GM18520 (cell line): ENCODE measurements around the gene SDR9C7.
"Not testable (repeated sequence)": the region's sequence is repeated elsewhere in the genome, so short reads cannot be mapped to it uniquely, and the experiment has no call there.

ENCODE experiments used
- ATAC-seq: cut with Tn5 transposase; IDR thresholded peaks from one replicate; pipeline ENCODE4 v1.9.1; 2021; ENCODE audit not compliant: unreplicated experiment

SDR9C7 gene

DNA sequence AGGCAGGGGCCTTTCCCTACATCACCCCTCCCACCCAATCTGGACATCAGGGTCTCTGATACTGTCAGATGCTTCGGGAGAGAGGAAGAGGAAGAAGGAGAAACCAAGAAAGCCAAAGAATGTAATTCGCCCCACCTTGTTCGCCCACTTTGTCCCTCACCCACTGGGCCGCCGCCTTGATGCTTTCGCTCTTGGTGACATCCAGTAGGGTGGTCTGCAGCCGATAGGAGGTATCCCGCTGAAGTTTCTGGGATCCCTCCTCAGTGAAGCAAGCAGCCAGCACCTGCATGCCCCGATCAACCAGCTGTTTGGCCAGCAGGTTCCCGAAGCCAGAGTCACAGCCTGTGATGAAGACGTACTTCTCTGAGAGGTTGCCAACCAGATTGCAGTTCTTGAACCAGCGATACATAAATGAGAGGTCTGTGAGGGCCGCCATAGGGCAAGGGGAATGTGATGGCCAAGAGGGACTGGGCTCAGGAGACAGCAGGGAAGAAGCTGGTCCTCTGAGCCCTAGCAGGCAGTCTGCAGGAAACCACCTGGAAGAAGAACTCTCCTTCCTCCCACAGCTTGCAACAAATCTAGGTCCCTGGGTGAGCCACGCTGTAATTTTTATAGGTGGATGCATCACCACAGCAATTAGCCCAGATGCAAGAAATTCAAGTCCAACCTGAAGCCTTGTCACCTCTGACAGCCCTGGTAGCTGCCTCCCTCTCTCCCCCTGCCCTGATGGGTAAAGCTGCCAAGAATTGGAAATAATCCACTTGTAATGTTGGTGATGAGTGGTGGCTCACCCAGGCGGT is at the start of gene SDR9C7:
Gene SDR9C7, minus strand, starts transcription at position 583 of the 800 bp plus-strand sequence. Its CDS starts 147 bp downstream, at position 436.
- no peak for ATAC-seq

DNA sequence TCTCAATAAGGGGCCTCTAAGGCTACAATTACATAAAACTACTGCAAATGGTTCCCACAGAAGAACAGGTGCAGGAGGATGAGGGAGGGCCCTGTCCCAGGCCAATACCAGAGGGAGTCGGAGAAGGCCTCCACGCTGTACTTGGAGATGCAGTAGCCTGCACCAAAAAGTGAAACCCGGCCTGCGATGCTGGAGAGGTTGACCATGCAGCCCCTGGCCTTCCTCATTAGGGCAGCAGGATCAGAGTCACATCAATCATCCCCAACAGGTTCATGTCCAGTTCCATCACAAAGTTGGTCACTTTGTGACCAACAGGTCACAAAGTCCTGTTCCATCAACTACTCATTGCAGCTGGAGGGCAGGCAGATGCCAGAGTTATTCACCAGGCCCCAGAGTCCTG is 49.2 kb upstream of the SDR9C7 start:
- no peak for ATAC-seq

- not testable (repeated sequence) for ATAC-seq
These were observed 48.5 kb upstream of the SDR9C7 start for GRCh38 chr12:56982578-56983236.

- ATAC-seq: no peak
These were observed 46.8 kb upstream of the SDR9C7 start for GRCh38 chr12:56980941-56981530.

DNA sequence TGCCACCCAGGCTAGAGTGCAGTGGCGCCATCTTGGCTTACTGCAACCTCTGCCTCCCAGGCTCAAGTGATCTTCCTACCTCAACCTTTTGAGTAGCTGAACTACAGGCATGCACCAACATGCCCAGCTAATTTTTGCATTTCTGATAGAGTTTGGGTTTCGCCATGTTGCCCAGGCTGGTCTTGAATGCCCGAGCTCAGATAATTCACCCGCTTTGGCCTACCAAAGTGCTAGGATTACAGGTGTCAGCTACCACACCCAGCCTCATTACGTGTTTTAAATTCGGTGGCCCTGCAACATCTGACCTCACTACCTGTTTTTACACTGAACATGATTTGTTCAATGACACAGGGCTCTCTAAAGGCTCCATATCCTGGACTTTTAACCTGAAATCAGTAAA is 46.1 kb upstream of the SDR9C7 start:
- no peak for ATAC-seq

DNA sequence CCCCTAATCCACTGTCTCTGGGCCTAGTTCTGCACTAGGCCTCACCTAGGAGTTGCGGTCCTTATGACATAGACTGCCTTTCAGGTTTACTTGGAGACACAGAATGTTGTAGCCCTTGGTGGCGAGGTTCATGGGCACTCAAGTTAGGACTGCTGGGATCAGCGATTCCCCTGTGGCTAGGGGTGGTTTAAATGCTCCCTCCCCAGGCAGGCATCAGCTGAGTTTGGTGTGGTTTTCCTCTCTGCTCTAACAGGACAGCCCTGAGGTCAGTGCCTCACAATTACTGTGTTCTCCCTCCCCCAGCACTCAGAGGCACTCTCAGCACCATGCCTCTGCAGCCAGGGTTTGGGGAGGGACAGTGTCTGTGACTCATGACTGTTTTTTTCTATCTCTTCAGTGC is 45.4 kb upstream of the SDR9C7 start:
- no peak for ATAC-seq

DNA sequence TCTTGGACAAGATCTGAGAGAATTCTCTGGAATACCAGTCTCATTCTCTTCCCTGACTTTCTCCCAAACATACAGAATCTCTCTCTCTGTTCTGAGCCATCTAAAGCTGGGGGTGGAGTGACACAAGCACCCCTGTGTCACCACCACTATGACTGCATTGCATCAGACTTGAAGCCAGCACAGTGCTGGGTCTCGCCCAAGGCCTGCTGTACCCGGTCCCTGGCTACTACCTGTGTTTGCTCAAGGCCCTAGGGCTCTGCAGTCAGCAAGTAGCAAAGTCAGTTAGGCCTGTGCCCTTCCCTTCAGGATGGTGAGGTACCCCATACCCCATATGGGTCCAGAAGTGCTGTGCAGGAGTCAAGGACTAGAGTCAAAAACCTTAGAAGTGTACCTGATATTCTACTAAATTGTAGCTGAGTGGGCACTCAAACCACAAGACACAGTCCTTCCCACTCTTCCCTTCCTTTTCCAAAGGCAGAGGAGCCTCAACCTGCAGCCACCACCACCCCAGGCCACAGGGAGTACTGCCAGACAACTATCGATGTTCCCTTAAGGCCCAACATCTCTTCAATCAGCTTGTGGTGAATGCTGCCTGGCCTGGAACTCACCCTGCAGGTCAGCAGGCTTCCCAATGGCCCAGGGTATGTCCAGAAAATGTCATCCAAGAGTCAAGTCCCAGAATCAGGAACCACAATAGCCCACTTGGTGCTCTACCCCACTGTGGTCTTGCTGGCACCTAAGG is 44.4 kb upstream of the SDR9C7 start:
- ATAC-seq: no peak

DNA sequence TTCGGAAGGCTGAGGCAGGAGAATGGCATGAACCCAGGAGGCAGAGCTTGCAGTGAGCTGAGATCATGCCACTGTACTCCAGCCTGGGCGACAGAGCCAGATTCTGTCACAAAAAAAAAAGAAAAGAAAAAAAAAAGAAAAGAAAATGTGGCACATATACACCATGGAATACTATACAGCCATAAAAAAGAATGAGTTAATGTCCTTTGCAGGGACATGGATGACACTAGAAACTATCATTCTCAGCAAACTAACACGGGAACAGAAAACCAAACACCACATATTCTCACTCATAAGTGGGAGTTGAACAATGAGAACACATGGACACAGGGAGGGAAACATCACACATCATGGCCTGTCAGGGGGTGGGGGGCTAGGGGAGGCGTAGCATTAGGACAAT is 43.2 kb upstream of the SDR9C7 start:
- ATAC-seq: not testable (repeated sequence)

GRCh38 chr12:56974224-56974623 is 40.0 kb upstream of the SDR9C7 start:
- ATAC-seq: not testable (repeated sequence)

DNA sequence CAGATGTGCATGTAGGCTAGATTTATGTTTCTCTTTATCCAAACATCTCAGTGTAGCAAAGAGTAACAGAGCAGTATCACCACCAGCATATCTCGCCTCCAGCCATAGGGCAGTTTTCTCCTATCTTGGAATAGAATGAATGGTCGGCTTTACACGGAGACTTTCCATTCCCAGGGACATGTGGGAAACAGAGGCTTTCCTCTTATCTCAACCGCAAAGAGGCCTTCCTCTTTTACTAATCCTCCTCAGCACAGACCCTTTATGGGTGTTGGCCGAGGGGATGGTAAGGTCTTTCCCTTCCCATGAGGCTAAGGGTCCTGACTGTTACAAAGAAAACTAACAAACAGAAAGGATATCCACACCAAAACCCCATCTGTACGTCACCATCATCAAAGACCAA is 34.7 kb upstream of the SDR9C7 start:
- ATAC-seq: not testable (repeated sequence)

DNA sequence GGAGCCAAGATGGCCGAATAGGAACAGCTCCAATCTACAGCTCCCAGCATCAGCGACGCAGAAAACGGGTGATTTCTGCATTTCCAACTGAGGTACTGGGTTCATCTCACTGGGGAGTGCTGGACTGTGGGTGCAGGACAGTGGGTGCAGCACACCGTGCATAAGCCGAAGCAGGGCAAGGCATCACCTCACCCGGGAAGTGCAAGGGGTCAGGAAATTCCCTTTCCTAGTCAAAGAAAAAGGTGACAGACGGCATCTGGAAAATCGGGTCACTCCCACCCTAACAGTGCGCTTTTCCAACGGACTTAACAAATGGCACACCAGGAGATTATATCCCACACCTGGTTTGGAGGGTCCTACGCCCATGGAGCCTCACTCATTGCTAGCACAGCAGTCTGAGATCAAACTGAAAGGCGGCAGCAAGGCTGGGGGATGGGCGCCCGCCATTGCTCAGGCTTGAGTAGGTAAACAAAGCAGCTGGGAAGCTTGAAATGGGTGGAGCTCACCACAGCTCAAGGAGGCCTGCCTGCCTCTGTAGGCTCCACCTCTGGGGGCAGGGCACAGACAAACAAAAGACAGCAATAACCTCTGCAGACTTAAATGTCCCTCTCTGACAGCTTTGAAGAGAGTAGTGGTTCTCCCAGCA is 31.9 kb upstream of the SDR9C7 start:
- not testable (repeated sequence) for ATAC-seq

GRCh38 chr12:56965124-56965523 is 30.9 kb upstream of the SDR9C7 start:
- ATAC-seq: not testable (repeated sequence)

DNA sequence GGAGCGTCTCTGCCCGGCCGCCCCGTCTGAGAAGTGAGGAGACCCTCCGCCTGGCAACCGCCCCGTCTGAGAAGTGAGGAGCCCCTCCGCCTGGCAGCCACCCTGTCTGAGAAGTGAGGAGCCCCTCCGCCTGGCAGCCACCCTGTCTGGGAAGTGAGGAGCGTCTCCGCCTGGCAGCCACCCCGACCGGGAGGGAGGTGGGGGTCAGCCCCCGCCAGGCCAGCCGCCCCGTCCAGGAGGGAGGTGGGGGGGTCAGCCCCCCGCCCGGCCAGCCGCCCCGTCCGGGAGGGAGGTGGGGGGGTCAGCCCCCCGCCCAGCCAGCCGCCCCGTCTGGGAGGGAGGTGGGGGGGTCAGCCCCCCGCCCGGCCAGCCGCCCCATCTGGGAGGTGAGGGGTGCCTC is 29.3 kb upstream of the SDR9C7 start:
- not testable (repeated sequence) for ATAC-seq

DNA sequence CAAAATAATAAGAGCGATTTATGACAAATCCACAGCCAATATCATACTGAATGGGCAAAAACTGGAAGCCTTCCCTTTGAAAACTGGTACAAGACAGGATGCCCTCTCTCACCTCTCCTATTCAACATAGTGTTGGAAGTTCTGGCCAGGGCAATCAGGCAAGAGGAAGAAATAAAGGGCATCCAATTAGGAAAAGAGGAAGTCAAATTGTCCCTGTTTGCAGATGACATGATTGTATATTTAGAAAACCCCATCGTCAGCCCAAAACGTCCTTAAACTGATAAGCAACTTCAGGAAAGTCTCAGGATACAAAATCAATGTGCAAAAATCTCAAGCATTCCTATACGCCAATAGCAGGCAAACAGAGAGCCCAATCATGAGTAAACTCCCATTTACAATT is 28.0 kb upstream of the SDR9C7 start:
- ATAC-seq: not testable (repeated sequence)

- ATAC-seq: no peak
These were observed 24.2 kb upstream of the SDR9C7 start for GRCh38 chr12:56958422-56958821.

DNA sequence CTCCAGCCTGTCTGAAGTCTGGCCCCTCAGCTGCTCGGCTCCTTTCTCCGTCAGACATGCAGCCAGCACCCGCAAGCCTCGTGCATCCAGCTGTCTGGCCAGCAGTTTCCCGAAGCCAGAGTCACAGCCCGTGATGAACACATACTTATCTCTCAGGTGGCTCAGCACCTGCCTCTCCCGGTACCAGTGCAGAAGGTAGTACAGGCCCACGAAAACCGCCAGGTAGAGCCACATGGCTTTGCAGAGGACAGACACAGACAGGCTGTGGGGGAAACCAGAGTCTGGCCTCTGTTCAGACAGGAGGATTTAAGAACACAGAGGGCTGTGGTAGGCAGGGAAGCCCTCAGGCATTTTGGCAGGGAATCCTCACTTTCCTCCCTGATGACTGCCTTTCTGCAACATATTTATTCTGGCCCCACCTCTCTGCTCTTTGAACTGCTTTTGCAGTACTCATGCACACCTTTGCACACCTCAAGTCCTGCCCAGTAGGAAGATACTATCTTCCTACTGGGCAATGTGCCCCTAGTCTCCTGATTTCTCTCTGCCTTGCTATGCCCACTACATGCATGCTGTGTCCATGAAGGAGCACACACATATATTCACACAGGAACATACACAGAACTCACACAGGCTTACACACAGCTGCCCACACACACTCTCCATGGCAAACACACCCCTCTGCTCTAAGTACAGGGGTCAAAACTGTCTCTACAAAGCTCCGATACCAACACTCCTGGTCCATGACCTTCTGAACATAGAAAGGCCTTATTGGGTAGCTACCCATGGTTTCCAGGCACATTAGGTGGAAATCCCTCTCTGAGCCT is 23.2 kb upstream of the SDR9C7 start, which contains the start of gene RDH16:
Gene RDH16, minus strand, starts transcription at position 380 of the 824 bp plus-strand sequence. Its CDS starts 146 bp downstream, at position 234.
- no peak for ATAC-seq

- no peak for ATAC-seq
These were observed 21.5 kb upstream of the SDR9C7 start for GRCh38 chr12:56955631-56956256.

- no peak for ATAC-seq
These were observed 20.7 kb upstream of the SDR9C7 start for GRCh38 chr12:56954958-56955355.
